Stimulated activated CD4-positive, alpha-beta T cell treated with anti-CD3 and anti-CD28 coated beads, TNF-alpha, amount 100 ng/mL, for 1 hour (primary cell): ENCODE measurements around the gene TTC7B.
"Not testable (repeated sequence)": the region's sequence is repeated elsewhere in the genome, so short reads cannot be mapped to it uniquely, and the experiment has no call there.

ENCODE experiments used
- DNase-seq, 3 donors: peaks; one replicate each; pipeline ENCODE4 v3.0.0-alpha.2; 2020; ENCODE audit warnings: low read depth in 3 of 3, low spot score in 1 of 3

Gene TTC7B, protein sequence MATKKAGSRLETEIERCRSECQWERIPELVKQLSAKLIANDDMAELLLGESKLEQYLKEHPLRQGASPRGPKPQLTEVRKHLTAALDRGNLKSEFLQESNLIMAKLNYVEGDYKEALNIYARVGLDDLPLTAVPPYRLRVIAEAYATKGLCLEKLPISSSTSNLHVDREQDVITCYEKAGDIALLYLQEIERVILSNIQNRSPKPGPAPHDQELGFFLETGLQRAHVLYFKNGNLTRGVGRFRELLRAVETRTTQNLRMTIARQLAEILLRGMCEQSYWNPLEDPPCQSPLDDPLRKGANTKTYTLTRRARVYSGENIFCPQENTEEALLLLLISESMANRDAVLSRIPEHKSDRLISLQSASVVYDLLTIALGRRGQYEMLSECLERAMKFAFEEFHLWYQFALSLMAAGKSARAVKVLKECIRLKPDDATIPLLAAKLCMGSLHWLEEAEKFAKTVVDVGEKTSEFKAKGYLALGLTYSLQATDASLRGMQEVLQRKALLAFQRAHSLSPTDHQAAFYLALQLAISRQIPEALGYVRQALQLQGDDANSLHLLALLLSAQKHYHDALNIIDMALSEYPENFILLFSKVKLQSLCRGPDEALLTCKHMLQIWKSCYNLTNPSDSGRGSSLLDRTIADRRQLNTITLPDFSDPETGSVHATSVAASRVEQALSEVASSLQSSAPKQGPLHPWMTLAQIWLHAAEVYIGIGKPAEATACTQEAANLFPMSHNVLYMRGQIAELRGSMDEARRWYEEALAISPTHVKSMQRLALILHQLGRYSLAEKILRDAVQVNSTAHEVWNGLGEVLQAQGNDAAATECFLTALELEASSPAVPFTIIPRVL

DNA sequence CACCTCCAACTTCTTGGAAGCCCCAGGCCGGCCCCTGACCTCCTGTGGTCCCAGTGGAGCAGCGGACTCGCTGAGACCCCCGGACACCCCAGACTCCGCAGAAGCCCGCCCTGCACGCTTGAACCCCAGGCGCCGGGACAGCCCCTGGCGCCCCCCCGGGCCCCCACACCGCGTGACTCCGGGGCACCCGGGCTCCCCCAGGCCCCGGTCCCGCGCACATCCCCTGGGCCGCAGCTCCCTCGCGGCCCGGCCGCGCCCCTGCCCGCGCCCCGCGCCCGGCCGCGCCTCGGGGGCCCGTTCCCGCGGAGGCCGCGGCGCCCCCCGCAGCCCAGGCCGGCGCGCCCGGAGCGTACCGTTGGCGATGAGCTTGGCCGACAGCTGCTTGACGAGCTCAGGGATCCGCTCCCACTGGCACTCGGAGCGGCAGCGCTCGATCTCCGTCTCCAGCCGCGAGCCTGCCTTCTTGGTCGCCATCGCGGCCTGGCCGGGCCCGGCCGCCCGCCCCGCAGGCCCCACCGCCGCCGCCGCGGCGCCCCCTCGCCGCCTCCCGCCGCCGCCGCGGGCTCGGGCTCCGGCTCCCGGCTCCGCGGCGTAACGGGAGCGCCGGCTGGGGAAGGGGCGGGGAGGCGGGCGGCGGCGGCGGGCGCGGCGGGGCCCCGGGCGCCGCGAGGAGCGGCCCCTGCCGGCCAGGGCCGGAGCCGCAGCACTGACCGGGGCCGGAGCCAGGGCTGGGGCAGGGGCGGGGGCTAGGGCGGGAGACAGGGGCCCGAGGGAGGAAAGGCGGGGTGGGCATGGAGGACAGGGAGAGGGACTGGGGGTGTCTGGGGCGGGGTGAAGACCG lies at the start of gene TTC7B:
TSS of gene TTC7B (minus strand) at position 609 of the 841 bp plus-strand sequence. CDS start at position 474, 135 bp downstream.
- no peak for DNase-seq

DNA sequence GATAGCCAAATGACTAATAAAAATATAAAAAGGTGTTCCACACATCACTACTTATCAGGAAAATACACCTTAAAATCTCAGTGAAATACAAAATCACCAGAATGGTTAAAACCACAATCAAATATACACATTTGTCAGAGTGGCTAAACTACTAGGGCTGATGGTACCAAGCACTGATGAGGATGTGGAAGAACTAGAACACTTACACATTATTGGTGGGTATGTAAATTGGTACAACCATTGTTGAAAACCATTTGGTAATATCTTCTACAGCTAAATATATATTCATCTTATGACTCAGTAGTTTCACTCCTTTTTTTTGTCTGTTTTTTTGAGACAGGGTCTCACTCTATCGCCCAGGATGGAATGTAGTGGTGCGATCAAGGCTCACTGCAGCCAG lies 48.5 kb upstream of the TTC7B start:
- no peak for DNase-seq

DNA sequence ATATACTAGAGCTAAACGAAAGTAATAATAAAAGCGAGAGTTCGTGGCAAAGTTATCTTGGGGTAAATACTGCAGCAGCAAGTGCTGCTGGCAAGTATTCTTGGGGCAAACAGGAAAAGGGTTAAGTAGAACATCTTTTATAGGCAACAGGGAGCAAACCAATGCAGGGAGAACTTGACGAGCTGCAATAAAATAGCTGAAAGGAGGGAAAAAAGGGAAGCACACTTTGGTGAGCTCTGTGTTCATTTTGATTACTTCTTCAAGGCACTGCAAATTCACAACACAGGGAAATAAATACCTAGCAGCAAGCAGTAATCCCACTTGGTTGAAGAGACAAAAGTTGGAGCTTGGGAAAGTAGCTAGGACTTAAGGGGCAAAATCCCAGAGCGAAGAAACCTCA lies 42.3 kb upstream of the TTC7B start:
- DNase-seq, result no peak

DNA sequence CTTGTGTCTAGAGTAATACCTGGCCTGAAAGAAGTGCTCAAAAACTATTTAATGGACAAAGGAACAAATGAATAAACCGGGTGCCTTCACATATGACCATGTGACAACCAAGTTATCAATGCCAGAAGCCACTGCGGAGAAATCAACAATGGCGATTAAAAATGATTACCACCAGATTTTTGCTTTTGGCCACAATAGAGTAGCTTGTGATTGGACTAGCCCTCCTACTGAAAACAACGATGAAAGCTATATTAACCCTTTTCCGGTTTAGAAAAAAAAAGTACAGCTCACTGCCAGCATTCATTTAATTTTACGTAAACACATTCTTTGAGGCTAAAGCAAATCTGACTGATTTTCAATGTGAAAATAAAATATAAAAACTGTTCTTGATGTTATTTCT lies 41.6 kb upstream of the TTC7B start:
- DNase-seq, result no peak

DNA sequence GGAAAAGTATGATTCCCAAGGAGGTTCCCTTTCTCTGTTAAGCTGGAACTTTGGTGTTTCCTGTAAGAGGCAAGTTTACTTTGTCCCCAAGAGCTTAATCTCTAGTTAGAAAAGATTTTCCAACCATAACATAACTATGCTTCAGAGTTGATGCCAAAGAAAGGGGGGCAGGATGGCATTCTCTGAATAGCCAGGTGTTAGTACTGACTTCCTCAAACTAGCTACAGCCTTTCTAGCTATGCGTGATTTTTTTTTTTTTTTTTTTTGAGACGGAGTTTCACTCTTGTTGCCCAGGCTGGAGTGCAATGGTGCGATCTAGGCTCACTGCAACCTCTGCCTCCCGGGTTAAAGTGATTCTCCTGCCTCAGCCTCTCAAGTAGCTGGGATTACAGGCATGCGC lies 39.9 kb upstream of the TTC7B start:
- not testable (repeated sequence) for DNase-seq

DNA sequence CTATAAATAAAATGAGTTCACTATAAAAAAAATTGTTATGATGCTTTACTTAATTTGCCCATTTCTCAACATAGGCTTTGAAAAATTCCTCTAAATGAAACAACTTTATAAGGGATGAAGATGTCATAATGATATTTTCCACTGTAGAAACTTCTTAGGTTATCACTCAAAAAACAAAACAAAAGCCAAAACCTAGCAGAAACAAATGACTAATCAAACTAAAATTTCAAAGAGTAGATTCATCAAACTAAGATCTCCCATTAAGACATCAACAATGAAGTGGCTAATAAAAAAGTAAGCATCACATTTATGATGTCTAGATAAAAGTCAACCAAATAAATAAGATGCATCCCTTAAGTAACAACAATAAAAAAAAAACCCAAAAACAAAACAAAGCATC lies 36.9 kb upstream of the TTC7B start:
- no peak for DNase-seq

DNA sequence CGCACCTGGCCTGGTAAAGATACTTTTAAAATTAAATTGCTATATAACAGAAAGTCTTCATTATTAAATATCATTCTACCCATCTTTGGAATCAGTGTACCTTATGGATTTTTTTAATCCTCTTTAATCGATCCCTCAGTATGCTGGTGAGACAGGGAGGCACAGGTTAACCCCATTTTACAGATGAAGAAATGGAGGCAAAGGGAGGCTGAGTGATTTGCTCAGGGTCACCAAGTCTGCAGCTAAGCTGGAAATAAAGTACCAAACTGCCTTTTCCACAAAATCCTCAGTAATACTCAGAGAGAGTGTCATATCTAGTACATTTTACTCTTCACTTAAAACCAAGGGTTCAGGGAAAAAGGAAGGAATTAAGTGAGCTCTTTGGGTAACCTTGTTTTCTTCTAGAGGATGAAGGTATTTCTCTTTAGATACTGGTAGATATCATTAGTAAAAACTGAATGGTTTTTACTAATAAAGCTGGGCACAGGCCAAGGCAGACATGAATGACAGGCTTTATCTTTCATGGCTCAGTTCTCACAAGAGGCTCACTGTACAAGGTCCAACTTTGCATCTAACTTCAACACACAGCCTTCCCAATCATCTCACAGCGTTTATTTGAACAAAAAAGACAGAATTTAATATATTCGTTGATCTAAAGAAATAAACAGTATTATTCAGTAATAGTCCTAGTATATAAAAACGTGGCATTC lies 35.3 kb upstream of the TTC7B start:
- DNase-seq, result no peak

DNA sequence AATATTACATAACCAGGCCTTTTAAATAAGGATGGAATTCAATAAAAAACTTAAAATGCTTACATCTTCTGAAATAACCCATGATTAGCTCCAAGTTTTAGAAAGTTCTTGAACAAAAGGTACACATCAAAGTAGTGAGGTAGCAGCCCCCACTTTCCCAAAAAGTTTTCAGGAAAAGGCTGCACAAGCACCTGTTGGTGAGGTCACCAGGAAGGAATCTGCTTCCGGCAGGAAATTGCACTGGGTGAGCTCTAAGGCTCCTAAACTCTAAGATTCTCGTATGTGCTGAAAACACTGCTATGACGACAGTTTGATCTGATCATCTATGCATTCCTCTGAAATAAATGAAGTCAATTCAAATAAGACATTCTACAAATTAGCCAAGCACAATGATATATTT lies 34.3 kb upstream of the TTC7B start:
- no peak for DNase-seq

DNA sequence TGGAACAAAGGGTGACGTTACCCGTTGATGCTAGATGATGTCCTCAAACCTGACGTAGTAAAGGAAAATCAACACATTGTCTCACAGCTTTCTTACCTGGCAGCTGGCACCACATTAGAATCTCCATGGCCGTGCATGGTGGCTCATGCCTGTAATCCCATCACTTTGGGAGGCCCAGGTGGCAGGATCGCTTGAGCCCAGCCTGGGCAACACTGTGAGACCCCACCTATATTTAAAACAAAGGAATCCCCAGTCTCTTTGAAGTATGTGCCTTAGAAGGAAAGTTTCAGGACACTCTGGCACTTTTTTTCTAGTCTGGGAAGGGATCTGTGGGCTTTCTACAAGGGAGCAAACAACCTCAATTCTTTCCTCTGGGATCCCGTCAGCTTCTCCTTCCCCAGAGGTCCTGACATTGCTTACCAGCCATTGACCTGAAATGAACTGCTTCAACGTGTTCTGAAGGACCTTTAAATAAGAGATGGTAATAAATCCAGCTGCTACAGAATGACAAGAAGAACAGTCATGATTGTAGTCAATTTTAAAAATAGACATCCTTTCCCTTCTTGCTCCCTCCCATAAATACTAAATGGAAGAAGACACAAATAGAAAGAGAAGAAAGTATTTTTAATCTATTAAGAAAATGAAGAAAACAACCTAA lies 33.7 kb upstream of the TTC7B start:
- no peak for DNase-seq

DNA sequence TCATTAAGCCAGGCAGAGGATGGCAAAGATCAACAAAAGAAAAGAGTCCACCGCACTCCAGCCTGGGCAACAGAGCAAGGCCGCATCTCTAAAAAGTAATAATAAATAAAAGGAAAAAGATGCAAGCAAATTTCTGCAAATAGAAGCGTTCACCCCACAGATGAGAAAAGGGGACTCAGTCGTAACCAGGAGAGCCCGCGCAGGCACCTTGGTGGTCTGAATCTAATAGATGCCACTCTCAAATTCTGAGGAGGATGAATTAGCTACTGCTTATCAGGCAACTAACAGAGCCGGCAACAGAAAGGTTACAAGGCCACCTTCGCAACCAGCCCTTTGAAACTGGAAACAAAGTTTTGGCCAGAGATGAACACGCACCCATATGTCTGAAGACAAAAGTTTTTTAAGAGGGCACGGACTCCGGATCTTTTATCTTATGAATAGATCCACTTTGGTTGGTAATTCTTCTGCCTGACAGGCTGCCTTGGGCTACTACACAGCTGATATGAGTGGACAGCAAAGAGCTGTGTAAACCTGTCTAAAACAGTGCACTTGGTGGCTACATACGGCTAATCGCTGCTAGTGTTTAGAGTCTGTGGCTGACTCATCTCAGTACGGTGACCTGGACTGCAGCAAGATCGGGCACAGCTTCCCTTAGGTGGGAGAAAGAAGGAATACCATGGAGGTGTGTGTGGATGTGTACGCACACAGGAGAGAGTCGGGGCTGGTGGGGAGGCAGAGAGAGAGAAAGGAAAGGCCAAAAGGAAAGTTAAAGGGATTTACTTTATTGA lies 32.9 kb upstream of the TTC7B start:
- no peak for DNase-seq

DNA sequence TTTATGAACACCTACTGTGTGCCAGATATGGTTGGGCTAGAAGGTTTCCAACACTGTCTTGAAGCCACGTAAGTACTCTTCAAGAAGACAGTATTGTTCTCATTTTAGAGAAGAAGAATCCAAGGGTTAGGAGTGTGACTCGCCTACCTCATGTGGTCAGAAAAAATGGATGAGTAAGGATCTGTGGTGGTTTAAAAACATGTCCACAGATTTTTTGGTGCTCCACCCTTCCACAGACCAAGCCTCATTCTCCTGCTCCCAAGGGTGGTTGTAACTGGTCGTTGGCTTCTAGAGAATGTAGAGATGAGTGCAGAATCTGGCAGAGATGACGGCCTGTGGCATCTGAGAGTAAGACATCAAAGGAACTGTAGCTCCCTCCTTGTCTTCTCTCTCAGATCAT lies 30.3 kb upstream of the TTC7B start:
- no peak for DNase-seq

DNA sequence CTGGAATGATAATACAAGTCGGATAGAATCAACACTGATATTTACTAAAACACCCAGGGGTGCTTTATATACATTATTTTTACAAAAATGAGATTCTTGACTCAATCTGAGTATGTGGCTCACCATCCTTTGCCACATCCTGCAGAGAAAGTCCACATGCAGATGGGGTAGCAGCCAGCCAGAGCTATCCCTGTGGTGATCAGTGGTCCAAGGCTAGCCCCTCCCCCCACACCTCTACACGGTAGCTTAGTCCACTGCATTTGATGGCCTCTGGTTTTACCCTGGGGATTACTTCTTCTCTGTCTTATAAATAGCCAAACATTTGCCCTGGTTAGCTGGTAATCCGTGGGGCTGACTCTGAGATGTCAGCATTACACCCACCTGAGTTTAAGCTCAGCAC lies 28.1 kb upstream of the TTC7B start:
- DNase-seq, result no peak

DNA sequence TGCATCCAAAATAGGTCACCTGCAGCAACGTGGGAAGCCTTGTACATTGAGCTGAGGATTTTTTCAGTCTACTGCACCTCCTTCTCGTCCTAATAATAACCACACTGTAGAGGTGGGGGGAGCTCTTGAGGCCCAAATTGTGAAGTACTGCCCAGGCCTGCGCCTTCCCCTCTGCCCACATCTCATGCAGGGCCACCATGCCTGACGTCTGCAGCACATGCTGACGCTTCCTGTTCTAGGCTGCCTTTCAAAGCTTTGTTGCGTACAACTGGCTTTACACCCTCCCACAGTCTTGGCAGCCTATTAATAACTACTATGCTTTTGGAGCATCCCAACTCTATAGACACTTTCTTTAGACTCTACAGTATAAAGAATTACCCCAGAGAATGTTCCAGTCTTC lies 26.5 kb upstream of the TTC7B start:
- no peak for DNase-seq

DNA sequence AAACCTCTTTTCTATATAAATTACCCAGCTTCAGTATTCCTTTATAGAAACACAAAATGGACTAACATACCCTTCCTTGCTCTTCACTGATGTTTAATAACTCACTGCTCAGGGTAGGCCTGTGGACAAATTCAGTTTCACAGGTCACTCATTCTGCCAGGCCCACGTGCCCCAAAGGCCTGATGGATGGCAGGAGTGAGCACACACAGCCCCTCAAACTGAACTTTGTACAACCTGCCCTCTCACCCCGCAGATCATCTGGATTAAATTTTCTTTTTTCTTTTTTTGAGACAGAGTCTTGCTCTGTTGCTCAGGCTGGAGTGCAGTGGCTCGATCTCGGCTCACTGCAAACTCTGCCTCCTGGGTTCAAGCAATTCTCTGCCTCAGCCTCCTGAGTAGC lies 24.4 kb upstream of the TTC7B start:
- not testable (repeated sequence) for DNase-seq

DNA sequence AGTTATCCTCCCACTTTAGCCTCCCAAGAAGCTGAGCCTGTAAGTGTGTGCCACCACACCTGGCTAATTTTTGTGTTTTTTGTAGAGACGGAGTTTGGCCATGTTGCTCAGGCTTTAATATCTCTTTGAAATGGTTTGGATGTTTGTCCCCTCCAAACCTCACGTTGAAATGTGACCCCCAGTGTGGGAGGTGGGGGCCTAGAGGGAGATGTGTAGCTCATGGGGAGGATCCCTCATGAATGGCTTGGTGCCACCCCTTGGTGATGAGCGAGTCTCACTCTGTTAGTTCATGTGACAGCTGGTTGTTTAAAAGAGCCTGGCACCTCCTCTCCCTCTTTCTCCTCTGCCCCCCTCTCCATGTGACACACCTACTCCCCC lies 23.6 kb upstream of the TTC7B start:
- no peak for DNase-seq

DNA sequence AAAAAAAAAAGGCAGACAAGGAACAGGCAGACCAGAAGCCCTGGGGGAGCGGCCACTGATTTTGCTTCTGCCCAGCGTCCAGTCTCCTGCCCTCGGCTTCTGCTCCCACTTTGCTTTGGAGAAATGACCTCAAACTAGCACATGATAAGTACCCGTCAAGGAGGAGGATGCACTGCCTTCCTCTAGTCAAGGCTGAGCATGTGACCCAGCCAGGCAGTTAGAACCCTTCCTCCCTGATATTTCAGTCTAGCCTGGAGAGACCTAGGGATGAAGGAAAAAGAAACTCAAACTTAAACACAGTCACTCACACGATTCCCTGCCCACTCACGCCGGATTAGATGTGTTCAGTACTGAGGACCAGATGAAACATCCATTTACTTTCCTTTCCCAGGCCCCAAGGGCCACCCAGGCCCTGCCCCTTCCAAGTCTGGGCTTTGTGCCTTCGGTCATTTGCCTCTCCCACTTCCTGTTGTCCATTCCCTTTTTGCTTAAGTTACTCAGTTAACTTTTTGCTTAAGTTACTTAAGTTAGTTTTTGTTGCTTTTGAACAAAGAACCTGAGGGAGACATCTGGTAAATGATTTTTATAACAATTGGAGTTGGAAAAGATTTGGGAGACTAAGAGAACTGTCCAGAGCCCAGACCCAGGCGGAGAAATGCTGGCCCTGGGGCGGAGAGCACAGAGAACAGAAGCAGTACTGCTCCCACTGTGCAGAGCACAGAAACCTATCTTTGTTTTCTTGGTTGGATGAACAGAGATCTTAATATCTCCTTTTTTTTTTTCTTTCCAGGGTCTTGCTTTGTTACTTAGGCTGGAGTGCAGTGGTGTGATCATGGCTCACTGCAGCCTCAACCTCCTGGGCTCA lies 23.0 kb upstream of the TTC7B start:
- no peak for DNase-seq

DNA sequence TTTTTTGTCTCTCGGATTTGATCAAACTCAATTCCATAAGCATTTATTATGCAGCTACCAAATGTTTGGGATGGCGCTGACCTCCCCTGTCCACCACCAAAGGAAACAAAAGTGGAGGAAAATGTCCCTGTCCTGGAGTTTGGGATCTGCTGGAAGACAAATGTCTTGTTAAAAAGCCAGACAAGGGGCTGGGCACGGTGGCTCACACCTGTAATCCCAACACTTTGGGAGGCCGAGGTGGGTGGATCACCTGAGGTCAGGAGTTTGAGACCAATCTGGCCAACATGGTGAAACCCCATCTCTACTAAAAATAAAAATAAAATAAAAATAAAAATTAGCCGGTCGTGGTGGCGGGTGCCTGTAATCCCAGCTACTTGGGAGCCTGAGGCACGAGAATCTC lies 22.3 kb upstream of the TTC7B start:
- DNase-seq, result not testable (repeated sequence)

DNA sequence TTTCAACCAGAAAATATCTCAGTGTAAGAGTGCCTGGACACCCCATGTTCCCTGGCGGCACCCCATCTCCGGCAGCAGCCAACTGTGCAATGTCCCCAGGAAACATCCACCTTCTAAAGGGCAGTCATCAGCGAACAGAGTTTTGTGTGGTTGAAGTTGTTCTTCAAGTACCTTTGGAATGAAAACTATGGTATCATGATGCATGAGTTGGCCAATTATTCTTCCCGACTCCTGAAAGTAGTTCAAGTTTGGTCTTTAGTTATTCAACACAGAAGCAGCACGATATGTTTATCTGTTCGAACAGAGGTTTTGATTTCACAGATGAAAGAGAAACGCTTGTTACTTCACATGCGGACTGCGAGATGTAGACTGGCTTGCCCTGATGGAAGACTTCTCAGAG lies 21.1 kb upstream of the TTC7B start:
- DNase-seq, result no peak

DNA sequence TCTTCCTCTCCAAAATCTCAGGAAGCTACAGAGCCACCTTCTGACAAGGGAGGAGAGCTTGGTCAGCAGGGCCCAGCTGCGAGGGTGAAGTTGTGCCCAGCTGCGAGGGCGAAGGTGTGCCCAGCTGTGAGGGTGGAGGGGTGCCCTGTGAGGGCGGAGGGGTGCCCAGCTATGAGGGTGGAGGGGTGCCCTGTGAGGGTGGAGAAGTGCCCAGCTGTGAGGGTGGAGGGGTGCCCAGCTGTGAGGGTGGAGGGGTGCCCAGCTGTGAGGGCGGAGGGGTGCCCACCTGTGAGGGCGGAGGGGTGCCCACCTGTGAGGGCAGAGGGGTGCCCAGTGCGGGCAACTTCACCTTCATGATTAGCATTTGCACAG lies 20.4 kb upstream of the TTC7B start:
- DNase-seq, result no peak
